Mesenchymal stem cell (in vitro differentiated cells and primary cell): ENCODE results near the gene RIPOR2.

Source experiments
- DNase-seq: peaks from one replicate; pipeline ENCODE4 v3.0.0-alpha.2; 2013
- H2AFZ ChIP-seq: one replicate; pipeline ENCODE4 v1.6.1; 2013; ENCODE audit warnings: low read depth, mild to moderate bottlenecking, control low read depth, inconsistent platforms, low read length, moderate library complexity
- H2AK5ac ChIP-seq: 2 replicates; pipeline ENCODE4 v1.6.1; 2013; ENCODE audit warnings: low read length, moderate library complexity, mild to moderate bottlenecking, inconsistent platforms; ENCODE audit not compliant: severe bottlenecking
- H2BK120ac ChIP-seq: one replicate; pipeline ENCODE4 v1.6.1; 2013; ENCODE audit warnings: low read depth, mild to moderate bottlenecking, inconsistent platforms, low read length, moderate library complexity
- H2BK12ac ChIP-seq, 2 experiments: one replicate each; pipeline ENCODE4 v1.6.1; 2013; ENCODE audit warnings: inconsistent platforms in 2 of 2, low read length in 2 of 2, mild to moderate bottlenecking in 2 of 2, moderate library complexity in 2 of 2, control low read depth in 1 of 2
- H2BK15ac ChIP-seq: one replicate; pipeline ENCODE4 v1.6.1; 2013; ENCODE audit warnings: mild to moderate bottlenecking, low read depth, inconsistent platforms; ENCODE audit not compliant: poor library complexity, severe bottlenecking
- H2BK5ac ChIP-seq: 2 replicates; pipeline ENCODE4 v1.6.1; 2013; ENCODE audit warnings: low read depth, mild to moderate bottlenecking, low read length, control low read depth, inconsistent platforms; ENCODE audit not compliant: poor library complexity, severe bottlenecking
- H3K14ac ChIP-seq, 2 experiments: one replicate each; pipeline ENCODE4 v1.6.1; 2013; ENCODE audit warnings: inconsistent platforms in 2 of 2, low read length in 2 of 2, control low read depth in 1 of 2, mild to moderate bottlenecking in 1 of 2, moderate library complexity in 1 of 2
- H3K18ac ChIP-seq, 2 experiments: one replicate each; pipeline ENCODE4 v1.6.1; 2013; ENCODE audit warnings: inconsistent platforms in 2 of 2, low read length in 2 of 2, control low read depth in 1 of 2, low read depth in 1 of 2, mild to moderate bottlenecking in 1 of 2
- H3K23ac ChIP-seq, 2 experiments: one replicate each; pipeline ENCODE4 v1.6.1; 2013; ENCODE audit warnings: inconsistent platforms in 2 of 2, low read length in 2 of 2, mild to moderate bottlenecking in 2 of 2, moderate library complexity in 2 of 2, control low read depth in 1 of 2
- H3K27ac ChIP-seq: 2 replicates; pipeline ENCODE4 v1.5.1; 2013; ENCODE audit warnings: mild to moderate bottlenecking, moderate library complexity, low read length, control low read depth, inconsistent platforms; ENCODE audit not compliant: poor library complexity, severe bottlenecking
- H3K27me3 ChIP-seq, 2 experiments: 2 replicates each; pipeline versions ENCODE4 v1.6.1 to v1.7.0; 2013; ENCODE audit warnings: low read length in 2 of 2, mild to moderate bottlenecking in 2 of 2, moderate library complexity in 2 of 2, control low read depth in 1 of 2, inconsistent platforms in 1 of 2; ENCODE audit not compliant: control insufficient read depth in 1 of 2, insufficient read depth in 1 of 2
- H3K36me3 ChIP-seq, 2 experiments: 2 replicates each; pipeline versions ENCODE4 v1.6.1 to v1.7.0; 2013; ENCODE audit warnings: low read length in 2 of 2, control low read depth in 1 of 2, inconsistent platforms in 1 of 2, low read depth in 1 of 2, mild to moderate bottlenecking in 1 of 2; ENCODE audit not compliant: insufficient read depth in 2 of 2, control insufficient read depth in 1 of 2
- H3K4ac ChIP-seq, 2 experiments: one replicate each; pipeline ENCODE4 v1.6.1; 2013; ENCODE audit warnings: inconsistent platforms in 2 of 2, low read length in 2 of 2, mild to moderate bottlenecking in 2 of 2, moderate library complexity in 2 of 2, control low read depth in 1 of 2, low read depth in 1 of 2
- H3K4me1 ChIP-seq: 2 replicates; pipeline ENCODE4 v1.6.1; 2013; ENCODE audit warnings: low read depth, low read length, control low read depth; ENCODE audit not compliant: control insufficient read depth, insufficient read depth
- H3K4me2 ChIP-seq: 2 replicates; pipeline ENCODE4 v1.6.1; 2013; ENCODE audit warnings: low read length, mild to moderate bottlenecking, inconsistent platforms; ENCODE audit not compliant: poor library complexity, severe bottlenecking
- H3K4me3 ChIP-seq, 2 experiments: 2 replicates each; pipeline versions ENCODE4 v1.5.1 to v1.7.0; 2013; ENCODE audit warnings: low read length in 2 of 2, mild to moderate bottlenecking in 2 of 2, control low read depth in 1 of 2, low read depth in 1 of 2; ENCODE audit not compliant: insufficient read depth in 1 of 2
- H3K79me1 ChIP-seq: replicated peaks from 2 replicates; pipeline ENCODE4 v1.6.1; 2013; ENCODE audit warnings: mild to moderate bottlenecking, control low read depth, low read length, inconsistent platforms; ENCODE audit not compliant: poor library complexity, severe bottlenecking
- H3K9ac ChIP-seq: 2 replicates; pipeline ENCODE4 v1.7.0; 2013; ENCODE audit warnings: mild to moderate bottlenecking, low read length, moderate library complexity
- H3K9me3 ChIP-seq: 2 replicates; pipeline ENCODE4 v1.7.0; 2013; ENCODE audit warnings: mild to moderate bottlenecking, low read length; ENCODE audit not compliant: control insufficient read depth
- H4K8ac ChIP-seq: one replicate; pipeline ENCODE4 v1.6.1; 2013; ENCODE audit warnings: inconsistent platforms, mild to moderate bottlenecking, low read length, moderate library complexity
- H4K91ac ChIP-seq: one replicate; pipeline ENCODE4 v1.6.1; 2013; ENCODE audit warnings: mild to moderate bottlenecking, low read length, inconsistent platforms
- WGBS: methylation state at CpG from one replicate; pipeline ENCODE4 v1.1.7; 2013; ENCODE audit warnings: mixed read lengths; 5-methylcytosine and 5-hydroxymethylcytosine counted together

Gene RIPOR2

GRCh38 chr6:24874128-24874527 is 61.6 kb downstream of the RIPOR2 start:
- no peak overlapping the region for H2BK15ac ChIP-seq
- no peak overlapping the region for H3K23ac ChIP-seq
- no peak overlapping the region for H3K4ac ChIP-seq
- H2BK120ac ChIP-seq: no peak overlapping the region
- no peak overlapping the region for H3K14ac ChIP-seq
- H3K18ac ChIP-seq: no peak overlapping the region
- H2AFZ ChIP-seq: no peak overlapping the region
- H2BK5ac ChIP-seq: no peak overlapping the region
- H3K79me1 ChIP-seq: no peaks in the 10 kb centered on the region
- no peak overlapping the region for H3K4me2 ChIP-seq
- no peak overlapping the region for H4K8ac ChIP-seq
- no peak overlapping the region for H2BK12ac ChIP-seq
- WGBS: 83% methylated on average over 1 of the region's 1 CpG
- H3K27ac ChIP-seq: no peak overlapping the region
- peaks cover 0 to under 1% of the 10 kb centered on the region in 2 experiments for H3K27me3 ChIP-seq
- no peak overlapping the region for H2AK5ac ChIP-seq
- H3K36me3 ChIP-seq: peaks cover 0 to 25% of the 10 kb centered on the region in 2 experiments
- no peak overlapping the region for H4K91ac ChIP-seq
- DNase-seq: no peak
- peaks cover 10% of the 10 kb centered on the region for H3K9me3 ChIP-seq
- H3K4me3 ChIP-seq: no peak overlapping the region
- H3K9ac ChIP-seq: no peak overlapping the region
- no peaks in the 10 kb centered on the region for H3K4me1 ChIP-seq

GRCh38 chr6:24872779-24873178 is 63.0 kb downstream of the RIPOR2 start:
- no peak overlapping the region for H2BK15ac ChIP-seq
- H3K27ac ChIP-seq: no peak overlapping the region
- no peaks in the 10 kb centered on the region for H3K79me1 ChIP-seq
- no peak overlapping the region for H2AK5ac ChIP-seq
- H3K4me1 ChIP-seq: no peaks in the 10 kb centered on the region
- no peak overlapping the region for H3K4me3 ChIP-seq
- H2AFZ ChIP-seq: no peak overlapping the region
- DNase-seq: peak; percentile 26
- no peak overlapping the region for H4K91ac ChIP-seq
- no peaks in the 10 kb centered on the region for H3K27me3 ChIP-seq
- H4K8ac ChIP-seq: no peak overlapping the region
- no peak overlapping the region for H3K9ac ChIP-seq
- H3K4ac ChIP-seq: no peak overlapping the region
- H2BK5ac ChIP-seq: no peak overlapping the region
- H3K4me2 ChIP-seq: no peak overlapping the region
- H3K36me3 ChIP-seq: peaks cover 0 to 38% of the 10 kb centered on the region in 2 experiments
- no peak overlapping the region for H2BK120ac ChIP-seq
- no peak overlapping the region for H3K23ac ChIP-seq
- no peak overlapping the region for H3K18ac ChIP-seq
- WGBS: 60% methylated on average over 4 of the region's 4 CpGs
- H3K14ac ChIP-seq: no peak overlapping the region
- H2BK12ac ChIP-seq: no peak overlapping the region
- peaks cover 10% of the 10 kb centered on the region for H3K9me3 ChIP-seq

- no peak overlapping the region for H4K91ac ChIP-seq
- H3K27me3 ChIP-seq: no peaks in the 10 kb centered on the region
- WGBS: 100% methylated on average over 3 of the region's 4 CpGs
- no peaks in the 10 kb centered on the region for H3K9me3 ChIP-seq
- no peak overlapping the region for H3K4ac ChIP-seq
- no peak overlapping the region for H3K4me2 ChIP-seq
- no peak overlapping the region for H3K18ac ChIP-seq
- no peaks in the 10 kb centered on the region for H3K79me1 ChIP-seq
- no peak overlapping the region for H2BK5ac ChIP-seq
- H3K27ac ChIP-seq: no peak overlapping the region
- no peak overlapping the region for H3K23ac ChIP-seq
- H3K4me1 ChIP-seq: no peaks in the 10 kb centered on the region
- no peak overlapping the region for H2BK15ac ChIP-seq
- DNase-seq: no peak
- H3K9ac ChIP-seq: no peak overlapping the region
- H3K14ac ChIP-seq: no peak overlapping the region
- no peak overlapping the region for H2BK12ac ChIP-seq
- H4K8ac ChIP-seq: no peak overlapping the region
- H3K4me3 ChIP-seq: no peak overlapping the region
- no peak overlapping the region for H2AK5ac ChIP-seq
- H2AFZ ChIP-seq: no peak overlapping the region
- H2BK120ac ChIP-seq: no peak overlapping the region
- peaks cover 0 to 52% of the 10 kb centered on the region in 2 experiments for H3K36me3 ChIP-seq
Observed at GRCh38 chr6:24868765-24869164, 67.0 kb downstream of the RIPOR2 start.

- H3K4me1 ChIP-seq: no peaks in the 10 kb centered on the region
- no peak for DNase-seq
- H3K23ac ChIP-seq: no peak overlapping the region
- H2AFZ ChIP-seq: no peak overlapping the region
- peaks cover 0 to 51% of the 10 kb centered on the region in 2 experiments for H3K36me3 ChIP-seq
- no peak overlapping the region for H2BK120ac ChIP-seq
- no peak overlapping the region for H2BK5ac ChIP-seq
- H3K79me1 ChIP-seq: no peaks in the 10 kb centered on the region
- 100% methylated on average over 2 of the region's 3 CpGs for WGBS
- H3K4me3 ChIP-seq: no peak overlapping the region
- H2AK5ac ChIP-seq: no peak overlapping the region
- no peak overlapping the region for H2BK15ac ChIP-seq
- H2BK12ac ChIP-seq: no peak overlapping the region
- no peaks in the 10 kb centered on the region for H3K27me3 ChIP-seq
- no peak overlapping the region for H3K9ac ChIP-seq
- H3K4ac ChIP-seq: no peak overlapping the region
- H3K4me2 ChIP-seq: no peak overlapping the region
- no peak overlapping the region for H3K18ac ChIP-seq
- H3K27ac ChIP-seq: no peak overlapping the region
- no peak overlapping the region for H4K8ac ChIP-seq
- H4K91ac ChIP-seq: no peak overlapping the region
- H3K14ac ChIP-seq: no peak overlapping the region
- no peaks in the 10 kb centered on the region for H3K9me3 ChIP-seq
Observed at GRCh38 chr6:24867104-24867703, 68.6 kb downstream of the RIPOR2 start.
